Stimulated activated CD8-positive, alpha-beta memory T cell treated with anti-CD3 and anti-CD28 coated beads, Interleukin-12 subunit alpha, Interleukin-12 subunit beta, amount 100 ng/mL, for 4 hours (primary cell): ENCODE data around the gene GAB1.

Source experiments
- DNase-seq: peaks from one replicate; pipeline ENCODE4 v3.0.0-alpha.2; 2020; ENCODE audit warnings: low read depth

The GAB1 gene

DNA sequence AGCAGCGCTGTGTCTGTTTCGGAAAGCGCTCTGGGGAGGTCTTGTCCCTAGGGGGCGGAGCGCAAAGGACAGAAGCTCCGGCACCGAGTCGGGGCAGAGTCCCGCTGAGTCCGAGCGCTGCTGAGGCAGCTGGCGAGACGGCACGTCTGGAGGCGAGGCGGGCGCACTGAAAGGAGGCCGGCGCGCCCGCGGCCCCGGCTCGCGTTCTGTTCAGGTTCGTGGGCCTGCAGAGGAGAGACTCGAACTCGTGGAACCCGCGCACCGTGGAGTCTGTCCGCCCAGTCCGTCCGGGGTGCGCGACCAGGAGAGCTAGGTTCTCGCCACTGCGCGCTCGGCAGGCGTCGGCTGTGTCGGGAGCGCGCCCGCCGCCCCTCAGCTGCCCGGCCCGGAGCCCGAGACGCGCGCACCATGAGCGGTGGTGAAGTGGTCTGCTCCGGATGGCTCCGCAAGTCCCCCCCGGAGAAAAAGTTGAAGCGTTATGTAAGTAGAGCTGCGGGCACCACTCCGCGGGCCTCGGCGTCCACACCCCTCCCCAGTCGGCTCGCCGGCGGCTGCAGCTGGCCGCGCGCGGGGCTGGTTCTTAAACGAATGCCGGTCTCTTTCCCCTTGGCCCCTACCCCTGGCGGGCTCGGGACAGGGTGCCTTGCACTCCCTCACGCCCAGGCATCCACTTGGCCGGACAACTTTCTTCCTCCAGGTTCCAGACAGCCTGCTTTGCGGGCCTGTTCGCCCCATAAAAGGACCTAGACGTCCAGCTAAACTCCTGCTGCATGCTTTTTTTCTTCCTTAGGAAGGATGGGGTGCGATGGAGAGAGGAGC lies at the start of gene GAB1:
Gene GAB1, plus strand, starts transcription at position 96 of the 819 bp plus-strand sequence. Its CDS starts 313 bp downstream, at position 409.
- peak; percentile 6 for DNase-seq

DNA sequence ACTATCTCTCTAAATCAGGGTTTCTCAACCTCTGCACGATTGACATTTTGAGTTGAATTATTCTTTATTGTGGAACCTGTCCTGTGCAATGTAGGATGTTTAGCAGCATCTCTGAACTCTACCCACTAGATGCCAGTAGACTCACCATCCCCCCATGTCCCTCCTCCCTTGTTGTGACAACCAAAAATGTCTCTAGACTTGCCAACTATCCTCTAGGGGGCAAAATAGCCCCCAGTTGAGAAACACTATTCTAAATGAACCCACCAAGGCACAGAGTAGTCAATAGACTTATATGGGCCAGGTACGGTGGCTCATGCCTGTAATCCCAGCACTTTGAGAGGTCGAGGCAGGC lies 49.1 kb upstream of the GAB1 start:
- DNase-seq, result no peak

DNA sequence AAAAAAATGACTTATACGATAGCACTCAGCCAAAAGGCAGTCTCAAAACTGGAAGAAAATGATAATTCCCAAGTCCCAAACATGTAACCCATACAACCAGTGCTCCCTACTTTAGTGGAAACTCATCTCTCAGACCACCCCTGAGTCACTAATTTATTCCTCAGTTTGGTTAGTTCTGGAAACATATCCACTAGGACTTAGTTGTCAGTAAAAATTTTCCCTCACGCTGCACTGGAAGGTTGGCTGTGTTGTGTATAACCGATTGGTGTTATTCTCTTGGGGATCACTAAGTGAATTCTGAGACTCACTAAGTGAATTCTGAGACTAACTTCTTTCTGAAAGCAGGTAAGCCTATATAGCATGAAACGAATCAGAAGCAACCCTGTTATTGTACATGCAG lies 48.5 kb upstream of the GAB1 start:
- DNase-seq, result no peak

DNA sequence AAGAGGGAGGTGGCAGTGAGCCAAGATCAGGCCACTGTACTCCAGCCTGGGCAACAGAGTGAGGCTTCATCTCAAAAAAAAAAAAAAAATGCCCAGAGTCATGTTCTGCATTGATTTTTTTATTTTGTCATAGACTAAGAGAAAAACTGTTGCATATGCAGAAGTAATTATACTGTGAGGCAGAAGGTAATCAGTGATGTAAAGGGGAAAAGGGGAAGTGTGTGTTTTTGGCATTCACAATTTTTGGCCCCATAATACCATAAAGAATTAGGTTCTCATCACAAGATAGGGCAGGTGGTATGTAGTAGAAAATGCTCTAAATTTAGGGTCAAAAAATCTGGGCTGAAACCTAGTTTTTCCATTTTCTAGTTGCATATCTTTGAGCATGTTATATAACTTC lies 47.3 kb upstream of the GAB1 start:
- DNase-seq, result no peak

DNA sequence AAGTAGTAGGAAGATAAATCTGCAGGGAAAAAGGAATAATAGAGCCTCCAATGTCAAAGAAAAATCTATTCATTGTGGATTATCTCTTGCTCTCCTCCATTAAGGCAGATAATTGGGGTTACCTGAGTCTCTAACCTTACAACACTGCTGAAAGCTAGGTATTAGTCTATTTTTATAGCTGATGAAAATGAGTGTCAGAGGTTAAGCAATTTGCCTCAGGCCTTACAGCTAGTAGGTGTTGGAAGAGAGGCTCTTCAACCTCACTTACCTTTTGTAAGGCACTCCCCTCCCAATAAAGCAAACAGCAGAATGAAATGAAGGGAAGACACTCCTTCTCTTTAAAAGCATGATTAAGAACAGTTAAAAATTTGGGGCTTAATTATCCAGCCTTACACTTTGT lies 45.4 kb upstream of the GAB1 start:
- DNase-seq, result no peak

DNA sequence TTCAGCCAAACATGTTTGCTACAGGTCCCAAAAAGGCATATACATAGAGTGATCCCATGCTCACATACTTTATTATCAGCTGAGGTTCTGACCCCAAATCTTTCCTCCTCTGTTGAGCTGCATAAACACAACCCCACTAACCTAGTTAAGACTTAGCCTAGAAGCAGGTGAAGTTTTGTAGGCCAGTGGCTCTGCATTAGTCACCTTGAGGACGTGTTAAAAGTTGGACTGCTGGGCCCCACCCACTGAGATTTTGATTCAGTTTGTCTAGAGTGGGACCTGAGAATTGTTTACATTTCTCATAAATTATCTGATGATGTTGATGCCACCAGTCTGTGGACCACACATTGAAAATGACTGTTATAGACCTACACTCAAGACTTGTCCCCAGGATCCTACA lies 43.8 kb upstream of the GAB1 start:
- no peak for DNase-seq

DNA sequence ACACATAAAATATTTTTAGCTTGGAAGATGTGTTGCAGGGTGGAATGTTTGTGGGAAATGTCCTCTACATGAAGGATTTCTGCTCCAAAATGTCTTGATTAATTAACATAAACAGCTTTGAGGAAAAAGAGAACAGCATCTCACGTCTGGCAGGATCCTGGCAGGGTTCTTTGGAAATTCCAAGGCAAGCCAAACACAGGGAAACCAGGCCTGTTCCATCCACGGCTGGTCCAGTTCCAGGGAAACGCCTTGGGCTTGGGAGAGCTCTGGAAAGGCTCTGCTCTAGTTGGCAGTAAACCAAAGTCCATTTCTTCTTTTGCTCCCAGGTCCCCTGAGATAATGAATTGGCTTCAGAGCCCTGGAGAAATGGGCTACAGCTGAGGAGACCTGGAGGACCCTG lies 42.4 kb upstream of the GAB1 start:
- no peak for DNase-seq

DNA sequence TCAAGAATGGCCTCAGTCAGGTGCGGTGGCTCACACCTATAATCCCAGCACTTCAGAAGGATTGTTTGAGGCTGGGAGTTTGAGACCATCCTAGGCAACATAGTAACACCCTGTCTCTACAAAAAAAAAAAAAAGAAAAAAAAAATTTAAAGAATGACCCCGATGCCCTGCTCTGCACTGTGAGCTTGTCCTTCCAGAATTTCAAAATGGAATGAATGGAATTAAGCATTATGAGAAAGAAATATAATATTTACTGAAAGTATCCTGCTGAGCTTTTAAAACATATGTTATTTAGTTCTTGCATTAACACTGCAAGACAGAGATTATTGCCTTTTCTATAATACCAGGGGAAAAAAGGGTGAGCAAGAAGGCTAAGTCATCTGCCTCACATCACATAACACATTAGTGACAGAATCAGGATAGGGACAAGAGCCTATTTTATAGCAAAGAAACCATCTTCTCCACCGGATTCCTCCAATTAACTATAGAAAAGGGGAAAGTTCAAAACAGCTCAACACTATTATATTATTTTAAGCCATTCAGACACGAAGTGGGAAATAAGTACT lies 41.9 kb upstream of the GAB1 start:
- DNase-seq, result no peak

DNA sequence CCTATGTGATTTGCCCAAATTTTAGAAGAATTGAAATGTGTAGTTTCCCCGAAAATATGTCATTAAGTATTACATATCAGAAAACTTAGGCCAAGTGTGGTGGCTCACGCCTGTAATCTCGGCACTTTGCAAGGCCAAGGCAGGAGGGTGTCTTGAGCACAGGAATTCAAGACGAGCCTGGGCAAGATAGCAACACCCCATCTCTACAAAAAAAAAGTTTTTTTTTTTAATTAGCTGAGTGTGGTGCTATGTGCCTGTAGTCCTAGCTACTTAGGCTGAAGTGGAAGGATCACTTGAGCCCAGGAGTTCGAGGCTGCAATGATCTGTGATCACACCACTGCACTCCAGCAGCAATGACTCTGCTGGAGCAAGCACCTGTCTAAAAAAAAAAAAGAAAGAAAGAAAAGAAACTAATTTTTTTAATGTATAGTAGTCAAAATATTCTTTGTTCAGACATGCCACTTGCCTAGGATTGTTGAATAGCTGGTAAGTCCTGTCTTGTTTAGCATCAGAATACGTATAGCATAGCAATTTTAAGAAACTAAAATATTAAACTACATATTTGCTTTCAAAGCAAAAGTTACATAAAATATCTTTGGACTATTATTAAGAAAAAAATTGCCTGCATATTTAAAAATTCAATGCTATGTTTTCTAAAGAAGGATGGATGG lies 40.1 kb upstream of the GAB1 start:
- DNase-seq, result no peak

DNA sequence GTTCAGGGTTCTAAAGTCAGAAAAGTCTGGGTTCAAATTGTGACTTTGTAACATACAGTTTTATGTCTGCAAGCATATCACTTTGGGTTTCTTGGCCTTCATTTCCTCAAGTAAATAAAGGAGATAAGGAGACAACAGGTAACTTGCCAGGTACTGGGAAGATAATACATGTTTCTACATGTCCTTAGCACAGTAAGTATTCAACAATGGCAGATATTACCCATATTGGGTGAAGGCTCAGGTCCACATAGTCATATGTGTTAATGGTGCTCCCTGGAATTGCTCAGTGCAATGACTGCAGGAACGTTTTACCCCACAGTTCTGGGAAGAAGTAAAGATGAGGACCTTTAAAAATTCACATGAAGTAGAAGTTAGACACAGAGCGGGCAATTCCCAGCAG lies 35.8 kb upstream of the GAB1 start:
- no peak for DNase-seq

DNA sequence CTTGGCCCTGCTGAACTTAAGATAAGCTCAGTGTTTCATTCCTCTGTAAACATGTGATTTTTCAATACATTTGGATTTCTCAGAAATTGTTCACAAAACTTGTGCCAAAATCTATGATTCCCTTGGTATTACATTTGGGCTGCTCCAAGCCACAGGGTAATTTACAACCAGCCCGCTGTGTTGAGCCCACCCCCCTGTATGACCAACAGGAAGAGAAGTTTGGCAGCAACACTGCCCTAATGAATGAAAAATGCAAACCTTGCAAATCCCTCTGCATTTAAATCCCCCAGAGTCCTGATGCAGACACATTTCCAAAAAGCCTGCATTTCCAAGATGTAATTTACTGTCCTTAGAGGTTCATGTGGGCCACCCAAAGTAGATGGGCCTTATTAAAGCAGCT lies 34.1 kb upstream of the GAB1 start:
- DNase-seq, result no peak

DNA sequence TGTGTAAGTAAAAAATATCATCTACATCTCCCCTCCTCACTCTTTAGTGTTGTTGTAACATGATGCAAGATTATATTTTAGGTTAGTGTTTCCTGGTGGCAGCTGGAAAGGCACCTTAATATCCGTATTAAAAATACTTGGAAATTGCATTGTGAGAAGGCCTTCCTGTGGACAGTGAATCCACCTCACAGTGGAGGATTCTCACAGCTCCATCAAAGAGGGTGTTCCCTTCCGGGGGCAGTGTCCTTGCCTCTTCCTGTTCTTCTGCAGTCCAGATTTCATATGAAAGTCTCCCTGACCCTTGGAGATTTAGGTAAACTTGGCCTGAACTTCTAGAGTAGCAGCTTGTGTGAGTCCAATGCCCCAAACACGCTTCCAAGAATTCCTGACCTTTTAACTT lies 29.9 kb upstream of the GAB1 start:
- DNase-seq, result no peak

DNA sequence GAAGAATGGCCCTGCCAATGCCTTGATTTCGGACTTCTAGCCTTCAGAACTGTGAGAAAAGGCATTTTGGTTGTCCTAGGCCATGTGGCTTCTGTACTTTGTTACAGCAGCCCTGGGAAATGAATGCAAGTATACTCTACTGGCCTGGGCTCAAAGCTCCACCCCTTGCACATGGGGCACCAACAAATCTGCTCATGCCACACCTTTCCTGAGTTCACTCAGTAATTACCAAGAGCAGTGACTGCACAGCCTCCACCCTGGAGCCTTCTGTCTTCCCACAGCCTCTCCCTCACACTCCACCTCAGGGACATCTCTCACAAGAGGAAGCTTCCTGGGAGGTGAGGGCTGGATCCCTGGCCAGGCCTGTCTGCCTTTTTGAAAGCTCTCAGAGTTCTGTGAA lies 29.1 kb upstream of the GAB1 start:
- no peak for DNase-seq

DNA sequence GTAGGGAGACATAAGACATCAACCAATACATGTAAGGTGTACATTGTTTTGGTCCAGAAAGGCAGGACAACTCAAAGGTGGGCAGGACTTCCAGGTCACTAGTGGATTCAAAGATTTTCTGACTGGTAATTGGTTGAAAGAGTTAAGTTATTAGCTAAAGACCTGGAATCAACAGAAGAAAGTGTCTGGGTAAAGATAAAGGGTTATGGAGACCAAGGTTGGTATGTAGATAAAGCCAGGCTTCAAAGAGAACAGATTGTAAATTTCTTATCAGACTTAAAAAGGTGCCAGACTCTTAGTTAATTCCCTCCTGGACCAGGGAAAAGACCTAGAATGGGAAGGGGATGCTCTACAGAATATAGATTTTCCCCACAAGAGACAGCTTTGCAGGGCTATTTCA lies 28.3 kb upstream of the GAB1 start:
- DNase-seq, result no peak

DNA sequence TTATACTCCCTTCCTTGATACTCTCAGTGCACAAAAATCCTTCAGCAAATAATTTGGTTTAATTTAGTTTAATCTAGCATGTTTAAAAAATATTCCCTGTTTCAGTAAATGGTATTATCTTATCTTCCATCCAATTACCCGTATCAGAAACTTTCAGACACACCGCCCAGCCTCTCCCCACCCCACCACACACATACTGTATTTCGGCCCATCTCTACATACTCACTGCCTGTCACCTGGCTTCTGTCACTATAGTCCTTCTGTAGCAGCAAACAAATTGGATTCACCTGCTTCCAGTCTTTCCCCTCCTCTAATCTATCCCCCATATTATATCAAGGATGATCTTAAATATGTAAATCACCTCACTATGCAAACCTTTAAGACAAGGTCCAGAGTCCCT lies 24.8 kb upstream of the GAB1 start:
- no peak for DNase-seq

DNA sequence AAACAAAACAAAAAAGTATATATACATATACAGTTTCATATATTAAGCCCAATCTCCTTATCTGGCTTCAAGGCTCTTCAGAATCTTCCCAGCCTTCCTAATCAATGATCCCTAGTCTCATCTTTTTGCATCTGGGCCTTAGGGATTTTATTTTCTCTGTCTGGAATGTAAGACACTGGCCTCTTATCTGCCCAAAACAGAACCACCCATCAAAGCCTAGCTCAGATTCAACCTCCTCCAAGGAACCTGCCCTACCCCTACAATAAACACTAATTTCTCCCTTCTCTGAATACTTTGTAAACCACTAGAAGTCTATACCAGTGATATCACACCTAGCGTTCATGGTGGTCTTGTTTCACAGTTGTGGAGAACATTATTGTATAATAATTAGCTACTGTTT lies 23.2 kb upstream of the GAB1 start:
- no peak for DNase-seq

DNA sequence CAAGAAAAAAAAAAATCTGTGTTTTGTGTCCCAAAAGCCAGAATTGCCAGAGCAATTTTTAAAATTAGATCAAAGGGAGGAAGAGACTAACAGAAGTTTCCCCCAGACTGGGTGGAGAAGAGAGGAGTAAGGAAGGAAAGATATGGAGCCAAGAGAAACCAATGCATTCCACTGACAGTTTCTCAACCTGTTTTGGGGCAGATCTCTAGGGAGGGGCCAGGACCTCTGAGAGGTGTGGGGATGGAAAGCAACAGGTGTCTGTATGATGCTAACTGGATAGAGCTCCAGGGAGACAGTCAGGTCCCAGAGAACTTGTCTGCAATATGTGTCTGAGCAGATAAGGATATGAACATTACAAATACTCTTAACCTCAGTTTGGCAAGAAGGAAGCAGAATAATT lies 22.7 kb upstream of the GAB1 start:
- no peak for DNase-seq

DNA sequence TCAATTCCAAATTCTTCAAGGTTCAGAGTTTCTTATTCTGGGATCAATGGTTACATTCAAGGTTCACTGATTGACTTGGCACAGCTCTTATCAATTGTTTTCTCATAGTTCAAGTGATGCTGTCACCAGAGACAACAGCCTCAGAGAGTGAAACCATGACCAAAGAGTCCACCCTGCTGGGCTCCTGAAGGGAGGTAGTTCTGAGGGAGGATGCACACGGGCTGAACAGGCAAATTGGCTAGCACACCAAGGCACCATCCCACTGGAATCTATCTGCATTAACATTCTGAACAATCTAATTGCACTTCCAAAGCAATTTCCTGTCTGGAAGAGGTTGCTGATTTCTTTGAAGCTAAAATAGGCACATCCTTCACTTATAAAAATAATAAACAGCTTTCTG lies 16.6 kb upstream of the GAB1 start:
- DNase-seq, result no peak

DNA sequence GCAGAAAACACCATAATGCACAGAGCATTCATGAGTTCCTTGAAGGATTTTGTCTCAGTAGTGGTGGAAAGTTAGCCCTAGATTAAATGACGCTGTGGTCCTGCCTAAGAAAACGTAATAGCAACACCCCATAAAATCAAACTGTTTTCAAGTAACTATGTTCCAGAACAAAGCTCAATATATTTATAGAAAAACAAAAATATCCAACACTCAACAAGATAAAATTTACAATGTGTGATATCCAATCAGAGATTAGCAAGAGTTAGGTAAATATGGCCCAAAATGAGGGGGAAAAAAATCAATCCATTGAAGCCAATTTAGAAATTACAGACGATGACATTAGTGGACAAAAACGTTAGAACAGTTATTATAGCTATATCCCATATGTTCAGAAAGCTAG lies 9.9 kb upstream of the GAB1 start:
- no peak for DNase-seq

DNA sequence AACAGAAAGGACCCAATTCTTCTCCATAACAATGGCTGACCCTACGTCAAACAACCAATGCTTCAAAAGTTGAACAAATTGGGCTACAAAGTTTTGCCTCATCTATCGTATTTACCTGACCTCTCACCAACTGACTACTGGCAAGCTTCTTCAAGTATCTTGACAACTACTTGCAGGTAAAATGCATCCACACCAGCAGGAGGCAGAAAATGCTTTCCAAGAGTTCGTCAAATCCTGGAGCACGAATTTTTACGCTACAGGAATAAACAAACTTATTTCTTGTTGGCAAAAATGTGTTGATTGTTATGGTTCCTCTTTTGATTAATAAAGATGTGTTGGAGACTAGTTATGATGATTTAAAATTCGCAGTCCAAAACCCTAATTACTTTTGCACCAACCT lies 6.7 kb upstream of the GAB1 start:
- no peak for DNase-seq

DNA sequence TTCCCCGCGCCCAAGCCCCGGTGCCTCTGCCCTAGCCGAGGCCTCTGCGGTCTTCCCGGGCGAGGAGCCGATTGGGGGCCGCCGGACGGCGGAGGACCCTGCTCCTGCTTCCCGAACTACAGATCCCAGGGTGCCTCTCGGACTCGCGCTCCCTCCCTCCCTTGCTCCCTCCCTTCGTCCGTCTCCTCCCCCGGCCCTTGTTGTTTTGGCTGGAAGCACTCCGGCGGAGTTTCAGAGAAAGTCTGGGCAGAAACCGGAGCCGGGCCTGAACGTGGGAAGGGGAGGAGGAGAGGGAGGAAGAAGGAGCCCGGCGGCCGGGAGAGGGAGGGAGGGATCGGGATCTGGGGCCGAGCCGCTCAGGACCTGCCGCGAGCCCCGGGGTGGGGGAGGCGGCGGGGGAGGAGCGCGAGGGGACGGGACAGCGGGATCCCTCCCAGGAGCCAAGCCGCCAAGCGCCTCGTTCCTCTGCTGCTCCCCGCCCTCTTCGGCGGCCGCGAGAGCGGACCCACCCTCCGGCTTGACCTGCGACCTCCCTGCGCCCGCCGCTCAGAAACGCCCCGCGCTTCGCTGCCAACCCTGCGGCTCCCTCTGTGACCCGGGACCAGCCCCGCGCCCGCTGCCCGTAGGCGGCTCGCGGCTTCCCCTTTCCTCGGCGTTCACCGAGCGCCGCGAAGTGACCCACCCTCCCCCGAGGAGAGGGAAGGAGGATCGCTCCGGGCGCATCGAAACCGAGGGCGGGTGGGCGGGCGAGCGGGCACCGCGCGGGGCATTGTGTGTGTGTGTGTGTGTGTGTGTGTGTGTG lies 496 bp upstream of the GAB1 start:
- DNase-seq, result peak; percentile 4

DNA sequence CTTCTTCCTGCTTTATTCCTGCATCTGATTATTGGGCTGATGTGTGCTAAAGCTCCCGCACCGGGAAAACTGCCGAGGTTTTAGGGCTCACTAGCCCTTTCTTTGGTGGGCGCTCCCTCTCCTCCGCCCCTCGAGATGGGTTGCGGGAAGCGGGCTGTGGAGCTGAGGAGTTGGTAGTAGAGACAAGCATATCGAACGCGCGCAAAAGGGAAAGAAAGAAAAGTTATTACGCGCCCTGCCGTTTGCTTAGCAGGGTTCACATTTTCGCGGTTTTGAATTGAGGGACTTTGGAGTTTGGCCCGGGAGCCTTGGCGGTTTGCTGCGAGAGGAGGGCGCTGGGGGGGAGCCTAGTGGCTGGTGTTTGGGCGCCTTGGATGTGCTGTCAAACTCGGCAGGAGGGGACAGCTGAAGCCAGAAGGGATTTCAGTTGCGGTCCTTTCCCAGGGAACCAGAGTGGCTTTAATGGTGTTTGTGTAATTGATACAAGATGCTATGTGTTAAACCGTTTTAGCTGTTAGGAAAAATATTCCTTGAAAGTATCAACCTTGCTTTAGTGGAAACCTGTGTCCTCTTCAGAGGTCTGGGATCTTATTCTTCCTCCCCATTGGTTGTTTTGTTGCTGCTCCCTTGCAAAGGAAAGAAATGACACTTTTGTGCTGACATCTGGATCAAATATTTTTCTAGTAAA lies 1.1 kb downstream of the GAB1 start:
- DNase-seq, result no peak
